ENCODE measurements around the gene KHK.
A peak's percentile ranks its signal among the peaks of the same experiment; 100 is the strongest.
"Not testable (repeated sequence)": the region's sequence is repeated elsewhere in the genome, so short reads cannot be mapped to it uniquely, and the experiment has no call there.

KHK gene

DNA sequence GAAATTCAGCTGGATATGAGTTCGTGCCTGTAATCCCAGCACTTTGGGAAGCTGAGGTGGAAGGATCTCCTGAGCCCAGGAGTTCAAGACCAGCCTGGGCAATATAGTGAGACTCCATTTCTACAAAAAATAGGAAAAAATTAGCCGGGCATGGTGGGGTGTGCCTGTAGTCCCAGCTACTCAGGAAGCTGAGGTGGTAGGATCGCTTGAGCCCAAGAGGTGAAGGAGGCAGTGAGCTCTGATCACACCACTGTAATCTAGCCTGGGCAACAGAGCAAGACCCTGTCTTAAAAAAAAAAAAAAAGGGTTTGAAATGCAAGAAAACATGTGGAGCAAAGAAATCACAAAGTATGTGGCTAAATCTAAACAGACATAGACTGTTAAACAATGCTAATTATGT lies 22.5 kb downstream of the KHK start:
- Histone ChIP-seq H2AK5ac (ENCODE audit: low read depth, low read length) (no peak overlapping the region), H3K9me3 (replicated peaks in 1 of 2; ENCODE audit: control insufficient read depth in 2 of 2, insufficient read depth in 1 of 2, low read depth in 1 of 2, low read length in 2 of 2) (no peaks in the 10 kb centered on the region), H3K4me1 (ENCODE audit: control insufficient read depth in 2 of 2, insufficient read depth in 1 of 2, low read depth in 1 of 2, low read length in 2 of 2) (no peaks in the 10 kb centered on the region), H3K79me1 (ENCODE audit: low read depth, low read length) (no peaks in the 10 kb centered on the region), H3K4me2 (ENCODE audit: insufficient read depth, low read length, poor library complexity, severe bottlenecking) (no peak overlapping the region), H2AFZ (ENCODE audit: low read length) (no peak overlapping the region), H2BK15ac (ENCODE audit: low read length) (no peak overlapping the region), H3K27me3 (ENCODE audit: control insufficient read depth in 3 of 3, insufficient read depth in 3 of 3, low read depth in 1 of 3, low read length in 3 of 3) (peaks cover 0 to 25% (median under 1%) of the 10 kb centered on the region in 3 experiments), H4K8ac (ENCODE audit: low read depth, low read length) (no peak overlapping the region), H3K4ac (ENCODE audit: low read length) (no peak overlapping the region), H3K9ac (ENCODE audit: low read depth, low read length, poor library complexity) (no peak overlapping the region), H3K14ac (ENCODE audit: low read length) (no peak overlapping the region), H3K18ac (ENCODE audit: low read length) (no peak overlapping the region), H3K36me3 (replicated peaks in 1 of 2; ENCODE audit: control insufficient read depth in 2 of 2, insufficient read depth in 2 of 2, low read length in 2 of 2) (no peaks in the 10 kb centered on the region), H4K91ac (ENCODE audit: low read depth, low read length, poor library complexity) (no peak overlapping the region), H2BK12ac (ENCODE audit: low read length) (no peak overlapping the region), H2BK5ac (ENCODE audit: low read length) (no peak overlapping the region), H3K23ac (ENCODE audit: low read depth, low read length, poor library complexity) (no peak overlapping the region), H3K4me3 (ENCODE audit: low read length in 2 of 2) (no peak overlapping the region), H2BK120ac (ENCODE audit: low read depth, low read length) (no peak overlapping the region), H3K27ac (replicated peaks; ENCODE audit: low read length) (no peak overlapping the region)
- no CpG with 5 or more reads among the region's 3 CpGs for WGBS, 2 donors (ENCODE audit: extremely low coverage in 2 of 2, insufficient read length in 2 of 2, insufficient replicate concordance in 1 of 2)
- DNase-seq (ENCODE audit: low spot score), result no peak

DNA sequence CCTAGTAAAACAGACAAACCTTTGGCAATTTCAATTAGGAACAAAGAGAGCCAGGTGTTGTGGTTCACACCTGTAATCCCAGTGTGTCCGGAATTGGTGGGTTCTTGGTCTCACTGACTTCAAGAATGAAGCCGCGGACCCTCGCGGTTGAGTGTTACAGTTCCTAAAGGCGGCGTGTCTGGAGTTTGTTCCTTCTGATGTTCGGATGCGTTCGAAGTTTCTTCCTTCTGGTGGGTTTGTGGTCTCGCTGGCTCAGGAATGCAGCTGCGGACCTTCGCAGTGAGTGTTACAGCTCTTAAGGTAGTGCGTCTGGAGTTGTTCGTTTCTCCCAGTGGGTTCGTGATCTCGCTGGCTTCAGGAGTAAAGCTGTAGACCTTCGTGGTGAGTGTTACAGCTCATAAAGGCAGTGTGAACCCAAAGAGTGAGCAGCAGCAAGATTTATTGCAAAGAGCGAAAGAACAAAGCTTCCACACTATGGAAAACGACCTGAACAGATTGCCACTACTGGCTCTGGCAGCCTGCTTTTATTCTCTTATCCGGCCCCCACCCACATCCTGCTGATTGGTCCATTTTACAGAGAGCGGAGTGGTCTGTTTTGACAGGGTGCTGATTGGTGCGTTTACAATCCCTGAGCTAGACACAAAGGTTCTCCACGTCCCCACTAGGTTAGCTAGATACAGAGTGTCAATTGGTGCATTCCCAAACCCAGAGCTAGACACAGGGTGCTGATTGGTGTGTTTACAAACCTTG lies 24.2 kb downstream of the KHK start:
- H3K36me3 ChIP-seq (replicated peaks in 1 of 2; ENCODE audit: control insufficient read depth in 2 of 2, insufficient read depth in 2 of 2, low read length in 2 of 2); H3K14ac ChIP-seq (ENCODE audit: low read length); H3K4me1 ChIP-seq (ENCODE audit: control insufficient read depth in 2 of 2, insufficient read depth in 1 of 2, low read depth in 1 of 2, low read length in 2 of 2); H2AK5ac ChIP-seq (ENCODE audit: low read depth, low read length); H4K91ac ChIP-seq (ENCODE audit: low read depth, low read length, poor library complexity); H2BK120ac ChIP-seq (ENCODE audit: low read depth, low read length); H3K4me2 ChIP-seq (ENCODE audit: insufficient read depth, low read length, poor library complexity, severe bottlenecking); H3K4ac ChIP-seq (ENCODE audit: low read length); H3K18ac ChIP-seq (ENCODE audit: low read length); H4K8ac ChIP-seq (ENCODE audit: low read depth, low read length); H2BK12ac ChIP-seq (ENCODE audit: low read length); H3K9ac ChIP-seq (ENCODE audit: low read depth, low read length, poor library complexity); H2BK5ac ChIP-seq (ENCODE audit: low read length); H3K79me1 ChIP-seq (ENCODE audit: low read depth, low read length); H3K23ac ChIP-seq (ENCODE audit: low read depth, low read length, poor library complexity); DNase-seq (ENCODE audit: low spot score); H2BK15ac ChIP-seq (ENCODE audit: low read length); H3K4me3 ChIP-seq (ENCODE audit: low read length in 2 of 2); H3K9me3 ChIP-seq (replicated peaks in 1 of 2; ENCODE audit: control insufficient read depth in 2 of 2, insufficient read depth in 1 of 2, low read depth in 1 of 2, low read length in 2 of 2); H3K27ac ChIP-seq (replicated peaks; ENCODE audit: low read length): not testable (repeated sequence)
- Histone ChIP-seq H3K27me3 (ENCODE audit: control insufficient read depth in 3 of 3, insufficient read depth in 3 of 3, low read depth in 1 of 3, low read length in 3 of 3) (peaks cover 0 to 32% (median 0%) of the 10 kb centered on the region in 3 experiments), H2AFZ (ENCODE audit: low read length) (peak overlapping the region; percentile 73)
- WGBS, 2 donors (ENCODE audit: extremely low coverage in 2 of 2, insufficient read length in 2 of 2, insufficient replicate concordance in 1 of 2), result no CpG with 5 or more reads among the region's 24 CpGs

DNA sequence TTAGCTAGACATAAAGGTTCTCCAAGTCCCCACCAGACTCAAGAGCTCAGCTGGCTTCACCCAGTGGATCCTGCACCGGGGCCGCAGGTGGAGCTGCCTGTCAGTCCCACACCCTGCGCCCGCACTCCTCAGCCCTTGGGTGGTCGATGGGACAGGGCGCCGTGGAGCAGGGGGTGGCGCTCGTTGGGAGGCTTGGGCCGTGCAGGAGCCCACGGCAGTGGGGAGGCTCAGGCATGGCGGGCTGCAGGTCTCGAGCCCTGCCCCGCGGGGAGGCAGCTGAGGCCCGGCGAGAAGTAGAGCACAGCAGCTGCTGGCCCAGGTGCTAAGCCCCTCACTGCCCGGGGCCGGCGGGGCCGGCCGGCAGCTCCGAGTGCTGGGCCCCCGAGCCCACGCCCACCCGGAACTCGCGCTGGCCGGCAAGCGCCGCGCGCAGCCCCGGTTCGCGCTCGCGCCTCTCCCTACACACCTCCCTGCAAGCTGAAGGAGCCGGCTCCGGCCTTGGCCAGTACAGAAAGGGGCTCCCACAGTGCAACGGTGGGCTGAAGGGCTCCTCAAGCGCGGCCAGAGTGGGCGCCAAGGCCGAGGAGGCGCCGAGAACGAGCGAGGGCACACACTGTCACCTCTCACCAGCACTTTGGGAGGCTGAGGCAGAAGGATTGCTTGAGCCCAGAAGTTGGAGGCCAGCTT lies 25.0 kb downstream of the KHK start:
- not testable (repeated sequence) for H3K18ac ChIP-seq (ENCODE audit: low read length); H2BK120ac ChIP-seq (ENCODE audit: low read depth, low read length); H2BK12ac ChIP-seq (ENCODE audit: low read length); H3K27ac ChIP-seq (replicated peaks; ENCODE audit: low read length); H3K23ac ChIP-seq (ENCODE audit: low read depth, low read length, poor library complexity); H3K9me3 ChIP-seq (replicated peaks in 1 of 2; ENCODE audit: control insufficient read depth in 2 of 2, insufficient read depth in 1 of 2, low read depth in 1 of 2, low read length in 2 of 2); H4K8ac ChIP-seq (ENCODE audit: low read depth, low read length); DNase-seq (ENCODE audit: low spot score); H3K4me3 ChIP-seq (ENCODE audit: low read length in 2 of 2); H3K4ac ChIP-seq (ENCODE audit: low read length); H2BK5ac ChIP-seq (ENCODE audit: low read length); H3K4me2 ChIP-seq (ENCODE audit: insufficient read depth, low read length, poor library complexity, severe bottlenecking); H4K91ac ChIP-seq (ENCODE audit: low read depth, low read length, poor library complexity); H3K79me1 ChIP-seq (ENCODE audit: low read depth, low read length); H2AK5ac ChIP-seq (ENCODE audit: low read depth, low read length); H2AFZ ChIP-seq (ENCODE audit: low read length); H3K36me3 ChIP-seq (replicated peaks in 1 of 2; ENCODE audit: control insufficient read depth in 2 of 2, insufficient read depth in 2 of 2, low read length in 2 of 2); H3K4me1 ChIP-seq (ENCODE audit: control insufficient read depth in 2 of 2, insufficient read depth in 1 of 2, low read depth in 1 of 2, low read length in 2 of 2); H3K9ac ChIP-seq (ENCODE audit: low read depth, low read length, poor library complexity); H2BK15ac ChIP-seq (ENCODE audit: low read length); H3K14ac ChIP-seq (ENCODE audit: low read length)
- no CpG with 5 or more reads among the region's 49 CpGs for WGBS, 2 donors (ENCODE audit: extremely low coverage in 2 of 2, insufficient read length in 2 of 2, insufficient replicate concordance in 1 of 2)
- H3K27me3 ChIP-seq (ENCODE audit: control insufficient read depth in 3 of 3, insufficient read depth in 3 of 3, low read depth in 1 of 3, low read length in 3 of 3), result peaks cover 0 to 31% (median 0%) of the 10 kb centered on the region in 3 experiments

DNA sequence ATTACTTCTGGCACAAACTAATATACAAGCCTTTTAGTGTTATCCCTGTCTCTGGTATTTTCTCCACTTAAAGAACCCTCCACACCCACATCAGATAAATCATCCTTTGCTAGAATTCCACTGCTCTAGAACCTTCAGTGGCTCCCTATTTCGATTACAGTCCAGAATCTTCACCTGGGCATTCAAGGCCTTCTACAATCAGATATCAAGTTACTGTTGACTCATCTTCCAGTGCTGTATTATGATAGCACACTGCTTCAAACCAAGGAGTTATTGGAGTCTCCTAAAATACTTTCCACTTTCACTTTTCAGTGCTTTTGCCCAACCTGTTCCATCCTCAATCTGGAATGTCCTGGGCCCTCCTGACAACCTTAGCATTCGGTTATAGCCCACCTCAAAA lies 28.9 kb downstream of the KHK start:
- Histone ChIP-seq H3K23ac (ENCODE audit: low read depth, low read length, poor library complexity) (no peak overlapping the region), H3K4me1 (ENCODE audit: control insufficient read depth in 2 of 2, insufficient read depth in 1 of 2, low read depth in 1 of 2, low read length in 2 of 2) (peaks cover 5 to 6% of the 10 kb centered on the region in 2 donors), H4K91ac (ENCODE audit: low read depth, low read length, poor library complexity) (no peak overlapping the region), H3K4me3 (ENCODE audit: low read length in 2 of 2) (no peak overlapping the region), H3K18ac (ENCODE audit: low read length) (no peak overlapping the region), H3K4me2 (ENCODE audit: insufficient read depth, low read length, poor library complexity, severe bottlenecking) (no peak overlapping the region), H2BK5ac (ENCODE audit: low read length) (no peak overlapping the region), H2BK120ac (ENCODE audit: low read depth, low read length) (no peak overlapping the region), H3K14ac (ENCODE audit: low read length) (no peak overlapping the region), H2AK5ac (ENCODE audit: low read depth, low read length) (no peak overlapping the region), H2BK15ac (ENCODE audit: low read length) (no peak overlapping the region), H3K36me3 (replicated peaks in 1 of 2; ENCODE audit: control insufficient read depth in 2 of 2, insufficient read depth in 2 of 2, low read length in 2 of 2) (no peaks in the 10 kb centered on the region), H3K4ac (ENCODE audit: low read length) (no peak overlapping the region), H3K9ac (ENCODE audit: low read depth, low read length, poor library complexity) (no peak overlapping the region), H2BK12ac (ENCODE audit: low read length) (no peak overlapping the region), H2AFZ (ENCODE audit: low read length) (no peak overlapping the region), H4K8ac (ENCODE audit: low read depth, low read length) (no peak overlapping the region), H3K27me3 (ENCODE audit: control insufficient read depth in 3 of 3, insufficient read depth in 3 of 3, low read depth in 1 of 3, low read length in 3 of 3) (peaks cover 6 to 66% (median 26%) of the 10 kb centered on the region in 3 experiments), H3K9me3 (replicated peaks in 1 of 2; ENCODE audit: control insufficient read depth in 2 of 2, insufficient read depth in 1 of 2, low read depth in 1 of 2, low read length in 2 of 2) (peaks cover 0 to 4% of the 10 kb centered on the region in 2 donors), H3K27ac (replicated peaks; ENCODE audit: low read length) (no peak overlapping the region), H3K79me1 (ENCODE audit: low read depth, low read length) (no peaks in the 10 kb centered on the region)
- no peak for DNase-seq (ENCODE audit: low spot score)
- WGBS, 2 donors (ENCODE audit: extremely low coverage in 2 of 2, insufficient read length in 2 of 2, insufficient replicate concordance in 1 of 2), result no CpG with 5 or more reads among the region's 2 CpGs

All from neuronal stem cell (in vitro differentiated cells).